T follicular helper cell (primary cell): Measurements from ENCODE around the gene C1orf87.

ENCODE experiments used
- DNase-seq: peaks from one replicate; pipeline ENCODE4 v3.0.0-alpha.2; 2020; ENCODE audit warnings: low read depth

C1orf87 gene

DNA sequence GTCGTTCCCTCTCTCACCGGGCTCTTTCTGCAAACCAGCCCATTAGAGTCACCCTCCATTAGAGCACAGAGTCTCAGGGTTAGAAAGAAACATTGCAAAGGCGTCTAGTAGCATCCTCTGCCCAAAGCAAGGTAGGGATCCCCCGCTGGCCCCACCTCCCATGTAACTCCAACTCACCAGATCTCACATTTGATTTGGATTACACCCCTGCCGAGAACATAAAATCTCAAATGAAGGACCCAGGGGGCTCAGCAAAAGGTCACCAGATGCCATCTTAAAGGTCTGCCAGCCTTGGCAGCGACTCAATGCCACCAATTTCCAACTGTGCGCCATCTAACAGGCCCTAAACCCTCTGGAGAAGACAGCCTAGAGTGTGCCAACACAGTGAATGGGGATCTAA, 14.1 kb downstream of the C1orf87 start:
- DNase-seq, result no peak

DNA sequence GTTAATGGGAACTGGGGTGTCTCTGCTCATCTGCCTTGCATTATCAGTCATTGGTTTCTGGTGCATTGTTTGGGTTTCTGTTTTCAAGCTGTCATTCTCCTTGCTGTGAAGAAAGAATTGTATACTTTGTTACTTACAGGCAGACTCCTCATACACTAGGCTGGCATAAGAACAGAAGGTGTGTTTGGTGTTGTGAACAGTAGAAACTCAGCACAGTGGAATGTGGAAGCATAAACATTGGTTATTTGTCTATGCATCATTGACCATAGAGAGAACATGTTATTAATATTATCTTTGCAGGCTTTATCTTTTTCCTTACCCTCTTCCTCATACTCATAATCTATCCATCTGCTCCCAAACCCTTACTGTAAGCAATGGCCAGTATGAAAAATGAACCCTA, 18.2 kb downstream of the C1orf87 start:
- no peak for DNase-seq

DNA sequence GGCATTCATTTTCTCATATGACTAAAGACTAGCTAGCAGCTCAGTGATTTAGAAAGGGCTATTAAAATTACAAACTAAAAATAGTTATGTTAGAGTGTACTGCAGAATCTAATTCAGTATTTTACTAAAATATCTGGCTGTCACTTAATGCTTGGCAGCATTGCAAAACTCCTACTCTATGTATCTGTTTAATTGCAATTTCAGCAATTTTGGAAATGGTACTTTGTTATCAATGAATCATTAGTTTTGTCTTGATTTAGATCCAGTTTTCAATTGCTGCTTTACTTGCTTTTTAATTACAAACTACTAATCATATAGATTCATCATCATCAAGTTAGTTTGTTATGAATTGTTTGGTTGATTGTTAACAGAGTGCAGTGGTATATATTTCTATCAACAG, 19.2 kb downstream of the C1orf87 start:
- DNase-seq, result no peak

DNA sequence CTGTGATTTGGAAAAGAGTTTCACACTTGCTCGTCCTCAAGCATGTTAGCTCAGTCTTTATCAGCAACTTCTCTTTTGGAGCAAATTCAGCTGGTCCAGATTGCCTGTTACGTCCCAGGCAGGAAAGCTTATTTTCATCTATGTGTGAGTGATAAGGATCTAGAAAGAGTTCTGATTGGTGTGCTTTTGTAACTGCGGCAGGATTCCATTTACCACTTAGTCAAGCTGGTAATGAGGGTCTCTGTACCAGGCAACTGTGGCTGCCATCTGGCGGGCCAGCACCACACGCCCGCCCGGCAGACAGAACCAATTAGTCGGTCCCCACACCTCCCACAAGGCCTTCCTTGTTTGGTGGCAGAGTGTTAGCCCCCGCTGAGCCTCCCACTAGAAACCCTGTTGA, 21.0 kb downstream of the C1orf87 start:
- DNase-seq, result no peak

DNA sequence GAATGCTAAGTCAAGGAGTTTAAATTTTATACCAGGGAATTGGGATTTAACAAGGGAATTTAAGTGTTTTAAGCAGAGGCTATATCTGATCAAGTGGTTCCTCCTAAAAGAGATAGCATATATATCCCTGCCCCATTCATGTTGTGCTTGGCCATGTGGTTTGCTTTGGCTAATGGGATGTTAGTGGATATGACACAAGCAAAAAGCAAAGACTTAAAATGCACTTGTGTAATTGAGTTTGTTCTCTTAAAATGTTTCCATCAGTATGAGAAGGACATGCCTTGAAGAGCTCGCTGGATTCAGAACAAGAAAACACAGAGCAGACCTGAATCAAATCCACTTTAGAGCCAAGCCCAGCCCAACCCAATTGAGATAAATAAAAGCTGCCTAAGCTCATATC, 22.4 kb downstream of the C1orf87 start:
- no peak for DNase-seq

DNA sequence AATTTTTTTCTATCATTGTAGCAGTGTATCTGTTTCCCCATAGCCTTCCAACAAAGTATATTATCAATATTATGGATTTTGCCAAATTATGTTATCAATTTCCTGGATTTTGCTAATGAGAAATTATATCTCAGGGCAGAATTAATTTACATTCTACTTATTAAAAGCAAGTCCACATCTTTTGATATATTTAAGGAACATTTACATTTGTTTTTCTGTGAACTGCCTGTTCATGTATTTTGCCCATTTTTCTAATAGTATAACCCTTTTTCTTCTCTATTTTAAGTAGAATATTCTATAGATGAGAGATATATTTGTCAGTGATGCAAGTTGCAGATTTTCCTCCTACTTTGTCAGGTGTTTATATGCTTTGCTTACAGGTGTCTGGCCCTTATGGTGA, 24.4 kb downstream of the C1orf87 start:
- no peak for DNase-seq

DNA sequence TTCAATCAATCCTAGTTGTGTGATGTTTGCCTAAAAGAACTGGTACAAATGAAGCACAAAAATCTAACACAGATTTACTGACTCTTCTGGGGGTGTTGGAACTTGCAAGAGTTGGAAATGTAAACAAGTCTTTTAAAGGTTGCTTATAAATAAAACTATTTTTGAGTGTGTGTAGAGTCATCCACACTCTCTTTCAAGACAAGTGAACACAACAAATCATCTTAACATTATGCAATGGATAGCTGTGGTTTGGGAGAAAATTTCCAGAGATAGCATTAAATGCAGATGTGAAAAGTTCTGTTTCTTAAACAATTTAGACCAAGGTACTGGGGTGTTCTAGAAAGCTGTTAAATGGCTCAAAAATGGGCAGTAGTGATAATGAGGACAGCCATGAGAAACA, 28.7 kb downstream of the C1orf87 start:
- no peak for DNase-seq

DNA sequence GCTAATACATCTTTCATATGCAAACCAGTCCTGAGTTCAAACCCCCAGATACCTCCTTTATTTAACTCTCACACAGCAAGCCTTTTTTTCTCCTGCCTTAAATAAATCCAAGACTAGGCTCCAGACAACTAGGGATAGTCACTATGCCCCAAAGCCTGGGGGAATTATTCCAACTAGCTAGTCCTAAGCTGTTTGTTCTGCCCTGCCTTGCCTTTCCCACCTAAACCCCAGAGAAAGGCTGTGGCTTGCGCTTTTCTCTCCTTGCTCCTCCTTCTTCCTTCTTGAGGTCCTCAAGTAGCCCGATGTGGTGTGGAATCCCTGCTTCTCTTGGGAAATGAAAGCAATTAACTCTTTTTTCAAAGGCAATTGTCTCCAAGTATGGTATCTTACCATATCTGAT, 31.8 kb downstream of the C1orf87 start:
- DNase-seq, result no peak

DNA sequence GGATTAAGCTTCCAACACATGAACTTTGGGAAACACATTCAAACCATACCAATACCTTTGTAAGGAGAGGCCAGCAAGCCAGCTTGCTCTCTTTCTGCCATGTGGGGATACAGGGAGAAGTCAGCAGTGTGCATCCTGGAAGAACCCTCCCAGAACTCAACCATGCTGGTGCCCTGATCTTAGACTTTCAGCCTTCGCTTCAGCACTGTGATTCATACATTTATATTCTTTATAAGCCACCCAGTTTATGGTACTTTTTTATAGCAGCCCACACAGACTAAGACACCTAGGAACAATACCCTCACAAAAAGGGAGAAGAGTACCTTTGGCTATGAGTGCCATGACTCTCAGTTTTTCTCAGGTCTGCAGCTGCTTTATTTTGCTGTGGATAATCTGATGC, 35.9 kb downstream of the C1orf87 start:
- no peak for DNase-seq

DNA sequence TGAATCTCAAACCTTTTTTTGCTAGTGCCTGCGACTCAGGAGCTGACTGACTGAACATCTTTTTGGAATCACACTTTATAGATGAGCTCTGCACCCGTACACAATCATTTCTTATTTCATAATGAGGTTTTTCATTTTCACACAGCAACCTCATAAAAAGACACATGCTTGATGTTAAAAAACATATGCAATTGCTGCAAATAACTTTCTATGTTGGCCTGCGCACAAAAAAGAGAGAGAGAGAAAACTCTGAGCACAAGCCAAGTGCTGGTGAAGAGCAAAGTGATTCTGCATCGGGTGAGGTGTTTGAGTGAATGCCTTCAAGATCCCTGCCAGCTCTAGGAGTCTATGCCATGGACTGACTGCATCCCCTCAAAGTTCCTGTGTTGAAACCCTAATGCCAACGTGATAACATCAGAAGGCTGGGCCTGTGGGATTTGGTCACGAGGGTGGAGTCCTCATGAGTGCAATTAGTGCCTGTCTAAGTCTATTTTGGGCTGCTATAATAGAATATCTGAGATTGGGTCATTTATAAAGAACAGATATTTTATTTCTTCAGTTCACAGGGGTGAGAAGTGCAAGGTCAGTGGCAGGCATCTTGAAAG, 36.6 kb downstream of the C1orf87 start:
- DNase-seq, result no peak

DNA sequence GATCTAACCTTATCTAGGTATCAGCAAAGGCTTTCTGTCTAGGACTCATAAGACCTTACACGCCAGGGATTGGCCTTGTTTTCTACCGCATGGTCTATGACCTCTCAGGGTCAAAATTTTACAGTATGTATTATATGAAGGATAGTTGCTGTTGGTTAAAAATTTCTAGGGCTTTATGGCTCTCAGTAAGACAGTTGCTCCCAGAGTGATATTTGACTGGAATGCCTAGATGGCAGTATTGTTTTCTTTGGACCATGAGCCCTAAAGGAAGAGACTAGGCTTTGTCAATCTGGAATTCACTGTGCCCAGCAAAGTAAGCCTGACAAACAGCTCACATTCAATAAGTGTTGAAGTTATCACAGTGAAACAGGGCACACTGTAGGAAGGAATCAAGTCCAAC, 37.6 kb downstream of the C1orf87 start:
- DNase-seq, result no peak

DNA sequence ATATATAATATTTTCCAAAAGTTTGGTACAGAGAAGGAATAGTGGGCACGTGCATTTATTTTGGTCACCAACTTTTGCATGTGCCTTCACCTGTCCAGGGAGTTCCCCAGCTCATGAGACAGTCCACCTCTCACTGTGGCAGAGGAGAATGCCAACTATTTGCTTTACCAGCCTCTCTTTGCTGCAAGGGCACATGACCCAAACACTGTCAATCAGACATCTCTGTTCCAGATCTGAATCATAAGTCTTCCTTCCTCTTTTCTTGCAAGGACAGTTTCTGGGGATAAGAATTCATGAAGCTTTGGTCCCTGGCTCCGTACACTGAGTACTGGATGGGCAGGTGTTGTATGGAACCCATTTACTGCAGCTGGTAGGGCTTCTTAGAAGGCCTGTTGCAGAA, 38.6 kb downstream of the C1orf87 start:
- no peak for DNase-seq

DNA sequence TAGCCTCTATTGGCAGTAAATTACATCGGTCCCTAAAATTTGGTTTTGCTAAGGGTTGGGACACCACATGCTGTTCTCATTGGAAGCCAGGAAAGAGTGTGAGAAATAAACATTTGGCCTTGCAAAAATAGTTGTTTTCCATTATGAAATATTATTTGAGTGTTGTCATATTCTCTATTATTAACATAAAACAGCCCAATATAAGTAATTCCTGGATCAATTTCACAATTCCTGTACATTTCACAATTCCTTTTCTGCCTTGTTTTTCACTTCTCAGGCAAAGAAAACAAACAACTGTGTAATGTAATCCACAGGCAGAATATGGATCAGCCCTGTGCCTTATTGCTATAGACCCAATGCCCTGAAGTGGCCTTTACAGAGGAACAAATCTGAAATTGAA, 40.5 kb downstream of the C1orf87 start:
- DNase-seq, result no peak

DNA sequence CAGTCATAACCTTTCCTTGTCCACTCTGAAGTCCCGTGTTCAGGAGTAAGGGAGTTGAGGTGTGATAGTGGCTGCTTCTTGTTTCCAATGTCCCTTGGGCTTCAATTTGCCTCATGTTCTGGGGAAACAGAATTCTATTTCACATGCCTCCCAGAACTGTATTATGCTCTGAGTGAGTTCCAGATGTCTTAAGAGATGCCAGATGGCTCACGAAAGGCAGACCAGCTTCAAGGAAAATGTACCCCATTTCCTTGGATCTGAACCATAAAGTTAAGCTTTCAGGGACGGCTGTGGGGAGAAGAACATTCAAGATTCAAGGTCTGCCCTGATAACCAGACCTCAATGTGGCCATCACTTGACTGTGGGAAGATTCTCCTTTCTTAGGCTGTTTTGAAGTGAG, 42.4 kb downstream of the C1orf87 start:
- no peak for DNase-seq

DNA sequence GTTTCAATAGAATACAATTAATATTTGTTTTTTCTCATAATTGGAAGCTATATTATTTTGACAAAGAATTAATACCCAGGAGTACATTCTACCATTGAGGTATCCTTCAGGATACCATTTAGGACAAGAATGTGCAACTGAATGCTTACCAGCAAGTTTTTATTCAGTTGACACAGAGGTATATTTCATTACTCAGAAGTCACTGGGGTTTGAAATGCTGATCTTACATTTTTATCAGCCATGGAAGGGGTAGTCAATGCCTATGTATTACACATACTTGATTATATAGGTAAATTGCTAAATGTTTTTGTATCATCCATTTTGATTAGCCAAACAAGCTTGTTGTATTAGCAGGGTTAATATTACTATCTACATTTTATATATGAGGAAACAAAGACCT, 48.0 kb downstream of the C1orf87 start:
- DNase-seq, result no peak

DNA sequence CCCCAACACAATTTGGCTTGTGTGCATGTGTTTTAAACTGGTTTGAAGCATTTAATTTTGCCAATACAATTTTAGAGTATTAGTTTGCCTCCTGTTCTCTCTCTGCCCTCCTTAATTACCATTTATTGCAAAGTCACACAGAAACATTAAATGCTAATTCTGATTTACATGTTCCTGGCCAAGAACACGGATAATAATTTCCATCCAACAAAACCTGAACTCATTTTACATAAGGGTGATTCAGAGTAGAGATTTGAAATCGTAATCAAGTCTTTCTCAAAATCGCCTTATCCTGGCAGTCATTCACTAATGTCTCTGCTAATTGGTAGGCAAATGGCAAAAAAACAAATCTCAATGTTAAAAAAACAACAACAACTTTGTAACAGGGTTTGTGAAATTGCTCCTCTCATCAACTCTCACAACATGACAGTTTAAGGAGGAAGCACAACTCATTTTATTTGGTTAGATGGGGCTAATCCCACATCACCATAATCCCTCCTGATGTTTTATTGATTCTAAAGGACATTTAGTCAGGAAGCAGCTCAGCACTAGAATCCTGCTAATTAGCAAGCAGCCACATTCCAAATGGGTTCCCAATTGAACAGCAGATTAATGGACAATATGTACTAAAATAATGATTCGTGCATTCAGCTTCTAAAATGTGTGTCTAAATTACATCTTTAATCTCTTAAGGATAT, 55.9 kb downstream of the C1orf87 start:
- DNase-seq, result no peak

DNA sequence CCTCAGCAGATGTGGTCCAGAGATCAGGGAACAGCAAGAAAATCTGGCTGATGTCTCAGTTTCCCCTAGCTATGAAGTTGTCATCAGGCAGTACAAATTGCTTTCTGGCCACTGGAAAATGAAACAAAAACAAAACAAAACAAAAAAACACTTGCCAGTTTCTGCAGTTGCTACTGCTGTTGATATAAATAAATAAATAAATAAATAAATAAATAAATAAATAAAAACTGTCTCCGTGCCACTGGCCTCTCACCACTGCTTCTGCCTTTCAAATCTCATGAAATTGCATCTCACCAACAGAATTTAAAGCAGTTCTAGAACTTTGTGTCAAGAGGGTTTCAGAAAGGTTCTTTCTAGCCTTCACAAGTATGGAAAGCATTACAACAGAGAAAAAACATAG, 62.9 kb downstream of the C1orf87 start:
- no peak for DNase-seq

DNA sequence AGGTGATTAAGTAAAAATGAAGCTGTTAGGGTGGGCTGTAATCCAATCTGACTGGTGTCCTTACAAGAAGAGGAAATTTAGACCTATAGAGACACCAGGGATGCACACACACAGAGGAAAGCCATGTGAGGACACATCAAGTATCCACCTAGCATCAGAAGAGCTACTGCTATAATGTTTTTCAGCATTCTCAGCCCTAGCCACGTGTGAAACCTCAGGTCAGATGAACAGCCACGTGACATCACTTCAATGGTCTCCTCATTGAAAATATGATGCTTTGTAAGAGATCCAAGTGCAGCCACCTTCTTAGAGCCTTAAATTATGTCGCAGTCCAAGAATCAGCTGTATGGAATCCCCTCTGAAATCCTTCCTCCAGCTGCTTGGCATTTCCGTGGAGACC, 65.1 kb downstream of the C1orf87 start:
- no peak for DNase-seq

DNA sequence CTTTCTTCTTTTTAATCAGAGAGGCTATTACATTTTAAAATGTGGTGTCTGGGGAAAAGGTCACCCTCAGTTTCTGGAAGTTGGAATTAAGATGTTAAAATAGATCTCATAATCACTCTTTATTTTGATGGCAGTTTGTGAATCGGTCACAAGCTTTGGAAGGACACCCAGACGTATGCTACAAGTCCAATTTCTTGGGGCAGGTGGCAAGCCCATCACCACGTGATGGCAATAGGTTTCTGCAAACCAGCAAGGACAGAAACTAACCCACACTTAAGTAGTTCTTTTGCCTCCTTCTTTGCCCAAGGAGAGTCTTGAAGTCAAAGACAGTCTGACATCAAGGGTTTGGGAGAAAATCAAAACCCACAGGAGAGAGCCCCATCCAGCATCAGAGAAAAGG, 72.9 kb downstream of the C1orf87 start:
- no peak for DNase-seq

DNA sequence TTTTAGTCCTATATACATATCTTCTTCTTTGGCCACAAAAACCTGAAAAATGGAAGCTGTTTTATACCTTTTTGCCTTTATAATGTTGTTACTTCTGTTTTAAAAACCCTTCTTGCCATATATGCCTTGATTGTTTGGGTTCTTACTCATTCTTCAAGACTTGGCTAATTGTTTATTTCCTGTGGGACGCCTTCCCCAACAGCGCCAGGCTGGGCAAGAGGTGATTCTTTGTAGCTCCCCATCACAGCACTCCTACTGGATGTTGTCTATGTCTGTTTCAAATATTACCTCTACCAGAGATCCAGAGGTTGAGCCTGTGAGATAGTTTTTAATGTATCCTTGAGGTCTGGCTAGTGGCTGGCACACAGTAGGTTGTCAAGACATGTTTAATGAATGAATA, 73.8 kb downstream of the C1orf87 start:
- no peak for DNase-seq

DNA sequence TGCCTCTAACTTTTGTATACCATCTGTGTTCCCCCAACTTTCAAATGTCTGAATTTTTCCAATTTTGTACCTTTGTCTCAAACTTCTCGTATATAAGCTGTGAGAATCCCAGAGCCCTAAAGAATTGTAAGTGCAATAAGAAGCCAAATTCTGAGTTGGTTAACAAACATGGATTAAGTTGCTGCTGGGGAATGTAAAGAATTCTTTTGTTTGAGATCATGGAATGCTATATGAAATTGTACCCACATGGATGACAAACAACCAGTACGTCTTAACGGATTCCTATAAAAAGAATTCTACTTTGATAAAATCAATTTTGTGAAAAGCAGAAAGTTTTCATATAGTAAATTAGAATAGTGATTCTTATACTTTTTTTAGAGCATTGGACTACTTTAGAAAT, 74.6 kb downstream of the C1orf87 start:
- no peak for DNase-seq

DNA sequence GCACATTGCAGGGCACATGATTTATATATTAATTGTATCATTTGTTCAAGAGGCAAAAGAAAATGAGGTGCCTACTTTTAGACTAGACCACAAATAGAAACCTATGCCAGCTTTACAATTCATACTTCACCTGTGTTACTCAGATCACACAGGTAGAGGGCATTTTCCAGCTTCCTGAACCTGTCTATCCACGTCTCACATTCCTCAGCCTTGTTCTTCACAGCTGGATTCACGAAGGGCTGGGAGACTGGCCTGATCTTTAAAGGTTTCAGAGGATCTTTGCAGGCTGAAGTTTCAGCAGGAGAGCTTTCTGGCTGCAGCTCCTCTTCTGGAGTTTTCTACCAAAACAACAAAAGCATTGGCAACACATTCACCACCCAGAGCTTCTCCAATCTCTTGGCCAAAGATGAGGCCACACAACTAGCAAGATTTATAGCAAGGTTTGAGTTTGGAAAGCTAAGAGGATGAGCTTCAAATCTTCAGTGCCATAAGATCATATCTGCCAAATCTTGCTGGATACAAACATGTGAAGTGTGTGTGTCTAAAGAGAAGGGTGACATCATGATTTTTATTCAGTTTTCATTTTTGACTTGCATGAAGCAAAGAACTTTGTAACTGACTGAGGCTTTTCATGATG, 76.0 kb downstream of the C1orf87 start:
- DNase-seq, result no peak

DNA sequence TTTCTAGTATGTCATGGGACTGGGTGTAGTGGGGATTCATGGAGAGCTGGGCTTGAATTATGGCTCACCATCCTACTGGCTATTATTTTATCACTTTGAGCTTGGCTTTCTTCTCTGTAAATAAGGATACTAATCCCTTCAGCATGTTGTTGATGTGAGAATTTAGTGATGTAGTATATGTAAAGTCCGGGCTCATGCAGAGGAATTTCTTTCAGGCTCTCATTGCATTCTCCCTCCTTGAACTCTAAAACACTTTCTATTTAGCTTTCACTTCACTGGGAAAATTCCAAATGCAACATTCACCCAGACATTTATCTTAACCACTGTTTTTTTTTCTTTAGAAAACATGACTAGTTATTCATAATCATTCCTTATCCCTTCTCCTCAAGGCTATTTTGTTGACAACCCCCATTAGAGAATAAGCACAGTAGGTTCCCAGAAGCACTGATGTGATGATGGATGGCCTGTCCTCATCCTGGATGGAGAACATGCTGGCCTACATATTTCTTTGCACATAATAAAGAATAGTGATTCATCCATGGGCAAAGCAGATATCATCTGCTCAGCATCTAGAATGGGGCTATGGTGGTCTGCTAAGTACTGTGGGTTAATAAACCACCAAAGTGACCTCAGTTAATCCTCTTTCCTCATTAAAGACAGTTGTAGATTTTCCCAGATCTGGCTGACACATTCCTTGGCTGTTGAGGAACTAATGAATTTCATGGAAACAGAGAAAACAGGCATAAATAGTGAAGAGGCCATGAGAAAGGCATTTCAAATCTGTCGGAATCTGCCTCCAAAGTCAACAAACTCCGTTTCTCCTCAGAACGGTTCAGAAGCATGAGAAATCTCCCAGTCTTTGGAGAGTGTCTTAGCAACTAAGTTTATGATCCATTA, 79.0 kb downstream of the C1orf87 start:
- no peak for DNase-seq
